Measurements from ENCODE around the gene SLCO1A2.

Gene SLCO1A2

GRCh38 chr12:21308785-21309184 lies 25.9 kb downstream of the SLCO1A2 start:
- H3K4ac ChIP-seq (ENCODE audit: low read depth, low read length): no peak overlapping the region
- no peak overlapping the region for H3K27ac ChIP-seq (ENCODE audit: low read depth, low read length)
- H3K23ac ChIP-seq (ENCODE audit: low read length): no peak overlapping the region
- H3K4me3 ChIP-seq (ENCODE audit: low read depth, low read length): no peak overlapping the region
- WGBS (ENCODE audit: extremely low coverage, insufficient coverage, insufficient read length): no CpG with 5 or more reads among the region's 1 CpG
- H3K9ac ChIP-seq (ENCODE audit: low read length): no peak overlapping the region
- H3K4me2 ChIP-seq (ENCODE audit: low read length): no peak overlapping the region
- no peak overlapping the region for H4K91ac ChIP-seq (ENCODE audit: low read depth, low read length)
- no peak overlapping the region for H2BK5ac ChIP-seq (ENCODE audit: low read depth, low read length, poor library complexity)
- H4K12ac ChIP-seq (ENCODE audit: low read depth, low read length): no peak overlapping the region
- H3K79me1 ChIP-seq (ENCODE audit: low read length): no peaks in the 10 kb centered on the region
- no peaks in the 10 kb centered on the region for H3K9me3 ChIP-seq (ENCODE audit: insufficient read depth, low read depth, low read length)
- no peak overlapping the region for H3K18ac ChIP-seq (ENCODE audit: low read length)
- H3K79me2 ChIP-seq (ENCODE audit: control insufficient read depth, insufficient read depth, low read length, poor library complexity): no peaks in the 10 kb centered on the region
- no peak overlapping the region for H3K14ac ChIP-seq (ENCODE audit: low read length)
- H2AFZ ChIP-seq (ENCODE audit: insufficient read depth, low read length, poor library complexity): no peak overlapping the region
- no peak overlapping the region for H2AK5ac ChIP-seq (ENCODE audit: low read length)
- no peaks in the 10 kb centered on the region for H3K4me1 ChIP-seq (ENCODE audit: control insufficient read depth in 1 of 2, insufficient read depth in 2 of 2, low read length in 2 of 2)
- no peaks in the 10 kb centered on the region for H3K27me3 ChIP-seq (ENCODE audit: insufficient read depth, low read length)
- no peak overlapping the region for H2BK120ac ChIP-seq (ENCODE audit: insufficient read depth, low read length, poor library complexity)
- H3K36me3 ChIP-seq (ENCODE audit: control insufficient read depth in 1 of 2, insufficient read depth in 2 of 2, low read length in 2 of 2): no peaks in the 10 kb centered on the region
- H4K8ac ChIP-seq (ENCODE audit: low read depth, low read length): no peak overlapping the region
- DNase-seq: no peak
- no peak overlapping the region for H2BK12ac ChIP-seq (ENCODE audit: low read length)

GRCh38 chr12:21305661-21306060 lies 29.1 kb downstream of the SLCO1A2 start:
- Histone ChIP-seq H3K9ac (ENCODE audit: low read length) (no peak overlapping the region), H2AFZ (ENCODE audit: insufficient read depth, low read length, poor library complexity) (no peak overlapping the region), H2BK5ac (ENCODE audit: low read depth, low read length, poor library complexity) (no peak overlapping the region), H3K36me3 (ENCODE audit: control insufficient read depth in 1 of 2, insufficient read depth in 2 of 2, low read length in 2 of 2) (no peaks in the 10 kb centered on the region), H3K4me1 (ENCODE audit: control insufficient read depth in 1 of 2, insufficient read depth in 2 of 2, low read length in 2 of 2) (no peaks in the 10 kb centered on the region), H3K79me2 (ENCODE audit: control insufficient read depth, insufficient read depth, low read length, poor library complexity) (no peaks in the 10 kb centered on the region), H3K4me2 (ENCODE audit: low read length) (no peak overlapping the region), H3K14ac (ENCODE audit: low read length) (no peak overlapping the region), H2AK5ac (ENCODE audit: low read length) (no peak overlapping the region), H3K4me3 (ENCODE audit: low read depth, low read length) (no peak overlapping the region), H2BK12ac (ENCODE audit: low read length) (no peak overlapping the region), H3K79me1 (ENCODE audit: low read length) (no peaks in the 10 kb centered on the region), H4K91ac (ENCODE audit: low read depth, low read length) (no peak overlapping the region), H3K9me3 (ENCODE audit: insufficient read depth, low read depth, low read length) (no peaks in the 10 kb centered on the region), H3K27ac (ENCODE audit: low read depth, low read length) (no peak overlapping the region), H2BK120ac (ENCODE audit: insufficient read depth, low read length, poor library complexity) (no peak overlapping the region), H4K8ac (ENCODE audit: low read depth, low read length) (no peak overlapping the region), H3K27me3 (ENCODE audit: insufficient read depth, low read length) (no peaks in the 10 kb centered on the region), H3K18ac (ENCODE audit: low read length) (no peak overlapping the region), H4K12ac (ENCODE audit: low read depth, low read length) (no peak overlapping the region), H3K23ac (ENCODE audit: low read length) (no peak overlapping the region), H3K4ac (ENCODE audit: low read depth, low read length) (no peak overlapping the region)
- DNase-seq: no peak
- WGBS (ENCODE audit: extremely low coverage, insufficient coverage, insufficient read length): no CpG with 5 or more reads among the region's 1 CpG

- Histone ChIP-seq H4K91ac (ENCODE audit: low read depth, low read length) (no peak overlapping the region), H3K4me2 (ENCODE audit: low read length) (no peak overlapping the region), H4K8ac (ENCODE audit: low read depth, low read length) (no peak overlapping the region), H2BK120ac (ENCODE audit: insufficient read depth, low read length, poor library complexity) (no peak overlapping the region), H4K12ac (ENCODE audit: low read depth, low read length) (no peak overlapping the region), H3K14ac (ENCODE audit: low read length) (no peak overlapping the region), H3K18ac (ENCODE audit: low read length) (no peak overlapping the region), H3K36me3 (ENCODE audit: control insufficient read depth in 1 of 2, insufficient read depth in 2 of 2, low read length in 2 of 2) (no peaks in the 10 kb centered on the region), H2BK5ac (ENCODE audit: low read depth, low read length, poor library complexity) (no peak overlapping the region), H3K79me2 (ENCODE audit: control insufficient read depth, insufficient read depth, low read length, poor library complexity) (no peaks in the 10 kb centered on the region), H3K9me3 (ENCODE audit: insufficient read depth, low read depth, low read length) (no peaks in the 10 kb centered on the region), H3K9ac (ENCODE audit: low read length) (no peak overlapping the region), H3K4me1 (ENCODE audit: control insufficient read depth in 1 of 2, insufficient read depth in 2 of 2, low read length in 2 of 2) (no peaks in the 10 kb centered on the region), H3K4me3 (ENCODE audit: low read depth, low read length) (no peak overlapping the region), H2AK5ac (ENCODE audit: low read length) (no peak overlapping the region), H3K4ac (ENCODE audit: low read depth, low read length) (no peak overlapping the region), H3K23ac (ENCODE audit: low read length) (no peak overlapping the region), H2BK12ac (ENCODE audit: low read length) (no peak overlapping the region), H3K79me1 (ENCODE audit: low read length) (no peaks in the 10 kb centered on the region), H3K27ac (ENCODE audit: low read depth, low read length) (no peak overlapping the region), H3K27me3 (ENCODE audit: insufficient read depth, low read length) (no peaks in the 10 kb centered on the region), H2AFZ (ENCODE audit: insufficient read depth, low read length, poor library complexity) (no peak overlapping the region)
- no peak for DNase-seq
- WGBS (ENCODE audit: extremely low coverage, insufficient coverage, insufficient read length): no CpG with 5 or more reads among the region's 1 CpG
Observed at GRCh38 chr12:21300632-21301031, 34.1 kb downstream of the SLCO1A2 start.

- no peak overlapping the region for H3K18ac ChIP-seq (ENCODE audit: low read length)
- WGBS (ENCODE audit: extremely low coverage, insufficient coverage, insufficient read length): no CpG with 5 or more reads among the region's 4 CpGs
Observed at GRCh38 chr12:21296751-21297406, 37.8 kb downstream of the SLCO1A2 start.

More at GRCh38 chr12:21296751-21297406, 37.8 kb downstream of the SLCO1A2 start:
- Histone ChIP-seq H3K4me2 (ENCODE audit: low read length) (no peak overlapping the region), H2AK5ac (ENCODE audit: low read length) (no peak overlapping the region), H3K36me3 (ENCODE audit: control insufficient read depth in 1 of 2, insufficient read depth in 2 of 2, low read length in 2 of 2) (no peaks in the 10 kb centered on the region), H4K91ac (ENCODE audit: low read depth, low read length) (no peak overlapping the region), H3K27me3 (ENCODE audit: insufficient read depth, low read length) (no peaks in the 10 kb centered on the region), H3K9me3 (ENCODE audit: insufficient read depth, low read depth, low read length) (no peaks in the 10 kb centered on the region), H4K12ac (ENCODE audit: low read depth, low read length) (no peak overlapping the region), H3K14ac (ENCODE audit: low read length) (no peak overlapping the region), H4K8ac (ENCODE audit: low read depth, low read length) (no peak overlapping the region), H2BK120ac (ENCODE audit: insufficient read depth, low read length, poor library complexity) (no peak overlapping the region), H3K79me2 (ENCODE audit: control insufficient read depth, insufficient read depth, low read length, poor library complexity) (no peaks in the 10 kb centered on the region), H3K4ac (ENCODE audit: low read depth, low read length) (no peak overlapping the region), H3K27ac (ENCODE audit: low read depth, low read length) (no peak overlapping the region), H2BK12ac (ENCODE audit: low read length) (no peak overlapping the region), H3K4me1 (ENCODE audit: control insufficient read depth in 1 of 2, insufficient read depth in 2 of 2, low read length in 2 of 2) (no peaks in the 10 kb centered on the region), H3K23ac (ENCODE audit: low read length) (no peak overlapping the region), H3K4me3 (ENCODE audit: low read depth, low read length) (no peak overlapping the region), H3K79me1 (ENCODE audit: low read length) (no peaks in the 10 kb centered on the region), H3K9ac (ENCODE audit: low read length) (no peak overlapping the region), H2AFZ (ENCODE audit: insufficient read depth, low read length, poor library complexity) (no peak overlapping the region), H2BK5ac (ENCODE audit: low read depth, low read length, poor library complexity) (no peak overlapping the region)
- DNase-seq: peak in 1 of 2 donors; percentile 47

Data from trophoblast cell (in vitro differentiated cells and primary cell).